LNCaP clone FGC (cell line): Measurements from ENCODE around the gene ITPKB.

ENCODE experiments used
- DNase-seq: peaks from one replicate; pipeline ENCODE4 v3.0.0-alpha.2; 2011; ENCODE audit warnings: low read depth
- H3K4me3 ChIP-seq: 2 replicates; pipeline ENCODE4 v1.5.1; 2011; ENCODE audit warnings: mild to moderate bottlenecking, low read depth, low read length, control low read depth
- CTCF ChIP-seq: IDR thresholded peaks from 2 replicates; pipeline ENCODE4 v1.5.1; 2012; ENCODE audit warnings: mild to moderate bottlenecking; ENCODE audit not compliant: control insufficient read depth, insufficient read depth; ENCODE audit errors: extremely low read depth

Gene ITPKB

DNA sequence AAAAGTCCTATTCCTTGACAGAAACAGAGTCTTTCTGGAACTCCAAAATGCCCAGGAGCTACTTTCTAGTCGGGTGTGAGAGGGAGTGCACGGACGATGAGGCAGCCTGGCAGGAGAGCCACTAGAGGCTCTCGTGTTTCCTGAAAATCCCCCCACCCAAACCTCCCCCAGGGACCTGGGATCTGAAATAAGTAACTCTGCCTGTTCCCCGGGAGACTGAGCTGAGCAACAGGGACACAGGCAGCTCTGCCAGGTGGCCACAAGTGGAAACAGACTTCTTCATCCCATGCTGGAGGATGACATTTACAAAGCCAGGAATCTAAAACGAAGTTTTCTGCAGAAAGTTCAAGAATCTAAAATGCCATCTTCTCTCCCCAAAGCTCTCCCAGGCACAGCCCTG is 77.1 kb downstream of the ITPKB start:
- no peak overlapping the region for H3K4me3 ChIP-seq
- DNase-seq: no peak
- TF ChIP-seq CTCF: no peak

DNA sequence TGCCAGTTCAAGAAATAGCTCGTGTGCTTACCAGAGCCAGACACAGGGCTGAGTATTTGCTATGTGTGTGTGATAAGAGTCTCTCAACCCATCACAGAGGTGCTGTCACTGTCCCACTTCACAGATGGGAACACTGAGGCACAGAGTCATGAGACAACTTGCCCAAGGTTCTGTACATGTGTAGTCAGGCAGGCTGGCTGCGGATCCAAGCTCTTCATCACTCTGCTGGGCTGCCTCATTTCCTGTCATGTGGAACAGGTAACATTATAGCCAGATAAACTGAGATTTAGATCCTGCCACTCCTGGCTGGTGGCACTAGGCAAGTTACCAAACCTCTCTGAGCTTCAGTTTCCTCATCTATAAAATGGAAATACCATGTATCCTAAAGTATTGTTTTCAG is 77.8 kb downstream of the ITPKB start:
- H3K4me3 ChIP-seq: no peak overlapping the region
- no peak for TF ChIP-seq CTCF
- DNase-seq: no peak

- no peak for DNase-seq
- no peak overlapping the region for H3K4me3 ChIP-seq
- no peak for TF ChIP-seq CTCF
Measured at GRCh38 chr1:226660410-226661182, 78.5 kb downstream of the ITPKB start.

DNA sequence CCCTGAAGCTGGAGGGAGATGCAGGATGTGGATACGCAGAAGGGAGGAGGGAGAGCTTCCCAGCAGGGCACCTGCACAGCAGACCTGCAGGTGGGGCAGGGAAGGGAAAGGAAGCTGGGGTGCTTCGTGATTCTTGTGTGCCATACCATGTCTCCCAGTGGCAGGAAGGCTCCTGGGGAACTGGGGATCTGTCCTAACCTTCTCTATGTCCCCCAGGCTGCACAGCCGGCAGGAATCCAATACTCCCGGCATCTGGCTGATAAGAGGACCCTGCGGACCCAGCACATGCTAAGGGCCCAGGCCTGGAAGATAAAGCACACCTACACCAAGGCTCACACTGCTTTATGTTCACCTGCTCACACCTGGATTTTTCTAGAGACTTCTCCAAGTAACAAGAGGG is 79.4 kb downstream of the ITPKB start:
- no peak for TF ChIP-seq CTCF
- no peak overlapping the region for H3K4me3 ChIP-seq
- no peak for DNase-seq

- H3K4me3 ChIP-seq: no peak overlapping the region
- no peak for DNase-seq
- TF ChIP-seq CTCF: no peak
Measured at GRCh38 chr1:226659136-226659535, 79.9 kb downstream of the ITPKB start.

- no peak for DNase-seq
- no peak overlapping the region for H3K4me3 ChIP-seq
- TF ChIP-seq CTCF: no peak
Measured at GRCh38 chr1:226658546-226659125, 80.4 kb downstream of the ITPKB start.

GRCh38 chr1:226657895-226658545 is 81.1 kb downstream of the ITPKB start:
- no peak for TF ChIP-seq CTCF
- no peak overlapping the region for H3K4me3 ChIP-seq

More at GRCh38 chr1:226657895-226658545, 81.1 kb downstream of the ITPKB start:
- no peak for DNase-seq
